Activated CD8-positive, alpha-beta T cell treated with anti-CD3 and anti-CD28 coated beads, Interleukin-2, amount 10 ng/mL, durations not matched to agents 7 days and 5 days (primary cell): ENCODE data around the gene TOM1L1. TPM values are rescaled to one million over a fixed set of nuclear protein-coding genes. Genes with fewer than 3 reads are reported as not detected.
A peak's percentile ranks its signal among the peaks of the same experiment; 100 is the strongest.

ENCODE experiments used
- ATAC-seq: fragments of 150-1000 bp; cut with Tn5 transposase; one replicate; pipeline ENCODE4 v1.10.0; 2021; ENCODE audit warnings: moderate library complexity
- CTCF ChIA-PET: fragments of 350-600 bp; sonication (Branson Sonifier 250); formaldehyde crosslinking; loops from one replicate; lab custom pipeline; 2021; ENCODE audit warnings: antibody characterized with exemption; lab: Charles Lee
- POLR2A ChIA-PET: fragments of 350-600 bp; sonication (Branson Sonifier 250); formaldehyde crosslinking; loops from one replicate; lab custom pipeline; 2021; ENCODE audit warnings: antibody characterized with exemption; lab: Charles Lee
- DNase-seq: peaks from one replicate; pipeline ENCODE4 v3.0.0-alpha.2; 2020
- H3K27ac Mint-ChIP-seq: one replicate; pipeline ENCODE4 v1.8.0; 2021; ENCODE audit warnings: mild to moderate bottlenecking, mixed read lengths
- H3K27me3 Mint-ChIP-seq: one replicate; pipeline ENCODE4 v1.8.0; 2021; ENCODE audit warnings: low read depth, mixed read lengths
- H3K36me3 Mint-ChIP-seq: one replicate; pipeline ENCODE4 v1.8.0; 2021; ENCODE audit warnings: low read depth, mixed read lengths
- H3K4me1 Mint-ChIP-seq: one replicate; pipeline ENCODE4 v1.8.0; 2021; ENCODE audit warnings: low read depth, mixed read lengths
- H3K4me3 Mint-ChIP-seq: one replicate; pipeline ENCODE4 v1.8.0; 2021; ENCODE audit warnings: mild to moderate bottlenecking, mixed read lengths
- H3K9me3 Mint-ChIP-seq: one replicate; pipeline ENCODE4 v1.8.0; 2022; ENCODE audit warnings: mixed read lengths; ENCODE audit not compliant: insufficient read depth
- total RNA-seq, 2 experiments: library from RNA; stranded (reverse); gene quantifications; one replicate each; pipeline ENCODE4 v1.2.3, GENCODE V29; 2021

Gene TOM1L1
- total RNA-seq, 2 experiments from 2014 or later, result not detected

GRCh38 chr17:54956791-54957190, 56.1 kb downstream of the TOM1L1 start:
- no peaks in the 10 kb centered on the region for H3K4me1 Mint-ChIP-seq
- no peaks in the 10 kb centered on the region for H3K9me3 Mint-ChIP-seq
- POLR2A ChIA-PET, result no interaction called here
- ATAC-seq, result no peak
- H3K27me3 Mint-ChIP-seq, result no peaks in the 10 kb centered on the region
- H3K36me3 Mint-ChIP-seq, result peaks cover 19% of the 10 kb centered on the region
- CTCF ChIA-PET, result no interaction called here
- no peak for DNase-seq
- no peak overlapping the region for H3K27ac Mint-ChIP-seq
- H3K4me3 Mint-ChIP-seq, result no peak overlapping the region

GRCh38 chr17:54967621-54968261, 67.1 kb downstream of the TOM1L1 start:
- Mint-ChIP-seq H3K27me3 (no peaks in the 10 kb centered on the region), H3K36me3 (peaks cover 14% of the 10 kb centered on the region), H3K4me3 (no peak overlapping the region), H3K4me1 (peaks cover 26% of the 10 kb centered on the region), H3K27ac (no peak overlapping the region), H3K9me3 (no peaks in the 10 kb centered on the region)
- peak; percentile 62 for DNase-seq
- peak; percentile 31 for ATAC-seq
- ChIA-PET POLR2A (interaction anchor here (1.2 kb wide), 1 partner anchor 454 kb away, joined by 4 read pairs; the partner anchor contains the start of gene MMD), CTCF (no interaction called here)

- peak; percentile 95 for DNase-seq
Observed at GRCh38 chr17:54968262-54968987, 67.8 kb downstream of the TOM1L1 start, which contains the start of the genes COX11 and STXBP4. Gene COX11, minus strand, starts transcription at chr17:54968654. Its CDS starts 8 bp downstream, at chr17:54968646. Gene STXBP4, plus strand, starts transcription at chr17:54968765. Its CDS starts 17,455 bp downstream, at chr17:54986220.

GRCh38 chr17:54968988-54969332, 68.3 kb downstream of the TOM1L1 start:
- Mint-ChIP-seq H3K27ac (no peak overlapping the region), H3K4me3 (no peak overlapping the region), H3K4me1 (peaks cover 26% of the 10 kb centered on the region), H3K9me3 (no peaks in the 10 kb centered on the region), H3K36me3 (peaks cover 8% of the 10 kb centered on the region), H3K27me3 (no peaks in the 10 kb centered on the region)
- DNase-seq (peak; percentile 42), ATAC-seq (peak; percentile 46)
- ChIA-PET CTCF (interaction anchor here (1.6 to 2.7 kb wide), 3 partner anchors 24 to 36 kb away, joined by 4 to 6 read pairs (median 5); no protein-coding TSS in a partner anchor), POLR2A (interaction anchor here (1.2 kb wide), 1 partner anchor 452 kb away, joined by 4 read pairs; the partner anchor contains the start of gene MMD)

More at GRCh38 chr17:54968262-54968987, 67.8 kb downstream of the TOM1L1 start, which contains the start of the genes COX11 and STXBP4:
- ChIA-PET CTCF (interaction anchor here (1.6 to 2.7 kb wide), 3 partner anchors 25 to 36 kb away, joined by 4 to 6 read pairs (median 5); no protein-coding TSS in a partner anchor), POLR2A (interaction anchor here (1.2 kb wide), 1 partner anchor 453 kb away, joined by 4 read pairs; the partner anchor contains the start of gene MMD)
- H3K27me3 Mint-ChIP-seq, result no peaks in the 10 kb centered on the region
- peaks cover 12% of the 10 kb centered on the region for H3K36me3 Mint-ChIP-seq
- H3K4me1 Mint-ChIP-seq, result peaks cover 26% of the 10 kb centered on the region
- no peak within 1 kb of the TSS for H3K27ac Mint-ChIP-seq
- H3K9me3 Mint-ChIP-seq, result no peaks in the 10 kb centered on the region
- peak; percentile 98 for ATAC-seq
- H3K4me3 Mint-ChIP-seq, result no peak within 1 kb of the TSS

GRCh38 chr17:54969658-54970572, 69.3 kb downstream of the TOM1L1 start:
- no peak for ATAC-seq
- H3K4me1 Mint-ChIP-seq, result peaks cover 26% of the 10 kb centered on the region
- H3K27me3 Mint-ChIP-seq, result no peaks in the 10 kb centered on the region
- H3K9me3 Mint-ChIP-seq, result no peaks in the 10 kb centered on the region
- ChIA-PET POLR2A (interaction anchor here (0.6 kb wide), 1 partner anchor 67 kb away, joined by 3 read pairs; no protein-coding TSS in a partner anchor), CTCF (interaction anchor here (1.6 to 2.7 kb wide), 3 partner anchors 23 to 35 kb away, joined by 4 to 6 read pairs (median 5); no protein-coding TSS in a partner anchor)
- H3K27ac Mint-ChIP-seq, result peak overlapping the region; percentile 13
- DNase-seq, result no peak
- peaks cover 5% of the 10 kb centered on the region for H3K36me3 Mint-ChIP-seq
- H3K4me3 Mint-ChIP-seq, result no peak overlapping the region

GRCh38 chr17:54971147-54971546, 70.5 kb downstream of the TOM1L1 start:
- Mint-ChIP-seq H3K27ac (no peak overlapping the region), H3K36me3 (no peaks in the 10 kb centered on the region), H3K4me1 (peaks cover 23% of the 10 kb centered on the region), H3K9me3 (no peaks in the 10 kb centered on the region), H3K27me3 (no peaks in the 10 kb centered on the region), H3K4me3 (no peak overlapping the region)
- CTCF ChIA-PET, result interaction anchor here (0.5 to 1.4 kb wide), 3 partner anchors 10 to 34 kb away, joined by 3 read pairs; no protein-coding TSS in a partner anchor
- no peak for ATAC-seq
- POLR2A ChIA-PET, result no interaction called here
- no peak for DNase-seq

- no peaks in the 10 kb centered on the region for H3K27me3 Mint-ChIP-seq
- DNase-seq, result no peak
- no peaks in the 10 kb centered on the region for H3K9me3 Mint-ChIP-seq
- no peak overlapping the region for H3K4me3 Mint-ChIP-seq
- H3K4me1 Mint-ChIP-seq, result peaks cover 20% of the 10 kb centered on the region
- H3K36me3 Mint-ChIP-seq, result peaks cover 2% of the 10 kb centered on the region
- POLR2A ChIA-PET, result no interaction called here
- CTCF ChIA-PET, result interaction anchor here (1.4 kb wide), 2 partner anchors 11 to 34 kb away, joined by 3 read pairs; no protein-coding TSS in a partner anchor
- no peak overlapping the region for H3K27ac Mint-ChIP-seq
- no peak for ATAC-seq
Observed at GRCh38 chr17:54971901-54972300, 71.2 kb downstream of the TOM1L1 start.

- Mint-ChIP-seq H3K9me3 (no peaks in the 10 kb centered on the region), H3K4me1 (peaks cover 15% of the 10 kb centered on the region), H3K27me3 (no peaks in the 10 kb centered on the region), H3K27ac (no peak overlapping the region), H3K36me3 (peaks cover 4% of the 10 kb centered on the region), H3K4me3 (no peak overlapping the region)
- CTCF ChIA-PET, result interaction anchor here (1.4 to 3.0 kb wide), 2 partner anchors 12 to 21 kb away, joined by 3 to 13 read pairs; no protein-coding TSS in a partner anchor
- POLR2A ChIA-PET, result no interaction called here
- ATAC-seq, result no peak
- no peak for DNase-seq
Observed at GRCh38 chr17:54972406-54973138, 71.9 kb downstream of the TOM1L1 start.

GRCh38 chr17:54974759-54975158, 74.1 kb downstream of the TOM1L1 start:
- Mint-ChIP-seq H3K36me3 (peaks cover 9% of the 10 kb centered on the region), H3K27me3 (no peaks in the 10 kb centered on the region), H3K4me3 (no peak overlapping the region), H3K9me3 (peaks cover 7% of the 10 kb centered on the region), H3K4me1 (peaks cover 18% of the 10 kb centered on the region), H3K27ac (no peak overlapping the region)
- POLR2A ChIA-PET, result no interaction called here
- DNase-seq (no peak), ATAC-seq (no peak)
- CTCF ChIA-PET, result interaction anchor here (1.2 to 3.0 kb wide), 3 partner anchors 18 to 373 kb away, joined by 3 to 13 read pairs (median 4); no protein-coding TSS in a partner anchor

- peaks cover 15% of the 10 kb centered on the region for H3K36me3 Mint-ChIP-seq
- peaks cover 21% of the 10 kb centered on the region for H3K9me3 Mint-ChIP-seq
- DNase-seq (no peak), ATAC-seq (no peak)
- ChIA-PET POLR2A (no interaction called here), CTCF (no interaction called here)
- H3K27me3 Mint-ChIP-seq, result no peaks in the 10 kb centered on the region
- H3K27ac Mint-ChIP-seq, result no peak overlapping the region
- peaks cover 15% of the 10 kb centered on the region for H3K4me1 Mint-ChIP-seq
- no peak overlapping the region for H3K4me3 Mint-ChIP-seq
Observed at GRCh38 chr17:54976316-54976715, 75.7 kb downstream of the TOM1L1 start.
